ENCODE data around the gene SERPINB2. TPM values are rescaled to one million over a fixed set of nuclear protein-coding genes. Genes with fewer than 3 reads are reported as not detected.

Gene SERPINB2
- total RNA-seq, 2 donors from 2014 or later, result not detected

DNA sequence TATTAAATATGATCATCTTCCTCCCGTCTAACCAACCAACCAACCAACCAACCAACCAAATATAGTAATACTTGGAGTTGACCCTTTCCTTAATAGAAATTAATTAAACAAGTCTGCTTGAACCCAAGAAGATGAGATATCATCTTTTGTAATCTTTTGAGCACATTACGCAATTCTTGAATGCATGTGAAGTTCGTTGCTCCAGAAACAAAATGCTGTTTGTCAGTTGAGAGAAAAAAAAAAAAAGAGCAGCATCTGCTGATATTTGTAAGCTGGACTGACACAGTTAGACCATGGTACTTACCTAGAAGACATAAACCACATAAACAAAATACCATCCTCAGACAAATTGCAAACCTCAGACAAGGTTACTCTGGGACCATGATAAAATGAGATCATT, 9.2 kb upstream of the SERPINB2 start:
- Histone ChIP-seq H3K9me3 (ENCODE audit: control insufficient read depth, low read length) (no peaks in the 10 kb centered on the region), H3K27ac (ENCODE audit: low read depth, low read length) (no peak overlapping the region), H3K4me3 (ENCODE audit: low read length) (no peak overlapping the region), H3K27me3 (ENCODE audit: control insufficient read depth, insufficient read depth, low read length, poor library complexity, severe bottlenecking) (no peaks in the 10 kb centered on the region), H3K36me3 (ENCODE audit: control insufficient read depth, insufficient read depth, low read length) (no peaks in the 10 kb centered on the region), H3K4me1 (ENCODE audit: control insufficient read depth, insufficient read depth, low read length) (no peaks in the 10 kb centered on the region), H3K9ac (ENCODE audit: extremely low read depth, low read length, poor library complexity, severe bottlenecking) (no peak overlapping the region)
- Mint-ChIP-seq H3K36me3 (ENCODE audit: low read depth) (no peaks in the 10 kb centered on the region), H3K4me3 (no peak overlapping the region), H3K27me3 (ENCODE audit: insufficient read depth) (no peaks in the 10 kb centered on the region), H3K4me1 (peaks cover 4% of the 10 kb centered on the region), H3K27ac (no peak overlapping the region), H3K9me3 (no peaks in the 10 kb centered on the region)
- DNase-seq, result no peak
- WGBS, 2 experiments (ENCODE audit: insufficient coverage in 1 of 2, insufficient read length in 1 of 2), result 83 to 88% methylated on average over 2 to 3 of the region's 3 CpGs
- TF ChIP-seq, protein P1, sequence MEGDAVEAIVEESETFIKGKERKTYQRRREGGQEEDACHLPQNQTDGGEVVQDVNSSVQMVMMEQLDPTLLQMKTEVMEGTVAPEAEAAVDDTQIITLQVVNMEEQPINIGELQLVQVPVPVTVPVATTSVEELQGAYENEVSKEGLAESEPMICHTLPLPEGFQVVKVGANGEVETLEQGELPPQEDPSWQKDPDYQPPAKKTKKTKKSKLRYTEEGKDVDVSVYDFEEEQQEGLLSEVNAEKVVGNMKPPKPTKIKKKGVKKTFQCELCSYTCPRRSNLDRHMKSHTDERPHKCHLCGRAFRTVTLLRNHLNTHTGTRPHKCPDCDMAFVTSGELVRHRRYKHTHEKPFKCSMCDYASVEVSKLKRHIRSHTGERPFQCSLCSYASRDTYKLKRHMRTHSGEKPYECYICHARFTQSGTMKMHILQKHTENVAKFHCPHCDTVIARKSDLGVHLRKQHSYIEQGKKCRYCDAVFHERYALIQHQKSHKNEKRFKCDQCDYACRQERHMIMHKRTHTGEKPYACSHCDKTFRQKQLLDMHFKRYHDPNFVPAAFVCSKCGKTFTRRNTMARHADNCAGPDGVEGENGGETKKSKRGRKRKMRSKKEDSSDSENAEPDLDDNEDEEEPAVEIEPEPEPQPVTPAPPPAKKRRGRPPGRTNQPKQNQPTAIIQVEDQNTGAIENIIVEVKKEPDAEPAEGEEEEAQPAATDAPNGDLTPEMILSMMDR (conservative IDR thresholded peaks at IDR 0.05), result no peak

DNA sequence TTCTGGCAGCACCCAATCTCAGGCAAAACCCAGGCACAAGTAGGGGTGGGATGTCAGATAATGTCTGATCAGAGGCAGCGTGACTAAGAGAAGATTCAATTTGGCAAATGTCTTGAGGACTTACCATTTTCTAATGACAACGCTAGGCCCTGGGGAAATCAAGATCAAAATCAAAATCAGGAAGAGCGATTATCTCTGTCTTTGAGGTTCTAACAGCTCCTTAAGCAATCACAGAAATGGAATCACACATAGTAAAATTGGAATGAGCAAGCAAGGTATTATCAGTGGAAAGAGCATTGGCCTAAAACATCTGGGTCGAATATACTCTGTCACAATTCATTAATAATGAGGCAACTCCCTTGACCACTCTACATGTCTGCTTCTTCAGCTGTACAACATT, 8.6 kb upstream of the SERPINB2 start:
- Histone ChIP-seq H3K9me3 (ENCODE audit: control insufficient read depth, low read length) (no peaks in the 10 kb centered on the region), H3K27ac (ENCODE audit: low read depth, low read length) (no peak overlapping the region), H3K36me3 (ENCODE audit: control insufficient read depth, insufficient read depth, low read length) (no peaks in the 10 kb centered on the region), H3K9ac (ENCODE audit: extremely low read depth, low read length, poor library complexity, severe bottlenecking) (no peak overlapping the region), H3K27me3 (ENCODE audit: control insufficient read depth, insufficient read depth, low read length, poor library complexity, severe bottlenecking) (no peaks in the 10 kb centered on the region), H3K4me1 (ENCODE audit: control insufficient read depth, insufficient read depth, low read length) (no peaks in the 10 kb centered on the region), H3K4me3 (ENCODE audit: low read length) (no peak overlapping the region)
- no peak for DNase-seq
- 91 to 96% methylated on average over 3 to 4 of the region's 4 CpGs for WGBS, 2 experiments (ENCODE audit: insufficient coverage in 1 of 2, insufficient read length in 1 of 2)
- H3K27ac Mint-ChIP-seq, result no peak overlapping the region
- no peaks in the 10 kb centered on the region for H3K36me3 Mint-ChIP-seq (ENCODE audit: low read depth)
- H3K9me3 Mint-ChIP-seq, result no peaks in the 10 kb centered on the region
- no peak overlapping the region for H3K4me3 Mint-ChIP-seq
- TF ChIP-seq, protein P1 (conservative IDR thresholded peaks at IDR 0.05), result no peak
- peaks cover 4% of the 10 kb centered on the region for H3K4me1 Mint-ChIP-seq
- no peaks in the 10 kb centered on the region for H3K27me3 Mint-ChIP-seq (ENCODE audit: insufficient read depth)

DNA sequence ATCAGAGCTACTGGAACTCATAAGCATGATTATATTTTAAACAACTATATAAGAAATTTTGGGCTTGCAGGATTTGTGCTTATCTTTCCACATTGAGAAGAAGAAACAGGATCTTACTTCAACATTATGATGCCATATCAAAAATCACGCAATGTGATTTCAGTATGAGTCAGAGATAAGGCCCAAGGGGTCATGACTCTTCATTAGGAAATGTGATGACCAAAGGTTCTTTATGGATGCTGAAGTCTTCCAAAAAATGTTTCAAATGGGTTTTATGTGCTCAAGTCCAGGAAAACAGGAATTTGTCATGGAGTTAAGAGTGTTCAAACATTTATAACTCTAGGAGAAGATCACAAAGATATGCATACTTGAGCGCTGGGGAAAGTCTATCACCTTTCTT, 7.8 kb upstream of the SERPINB2 start:
- DNase-seq, result no peak
- 94 to 96% methylated on average over 2 of the region's 2 CpGs for WGBS, 2 experiments (ENCODE audit: insufficient coverage in 1 of 2, insufficient read length in 1 of 2)
- Histone ChIP-seq H3K36me3 (ENCODE audit: control insufficient read depth, insufficient read depth, low read length) (no peaks in the 10 kb centered on the region), H3K9ac (ENCODE audit: extremely low read depth, low read length, poor library complexity, severe bottlenecking) (no peak overlapping the region), H3K27me3 (ENCODE audit: control insufficient read depth, insufficient read depth, low read length, poor library complexity, severe bottlenecking) (no peaks in the 10 kb centered on the region), H3K27ac (ENCODE audit: low read depth, low read length) (no peak overlapping the region), H3K4me1 (ENCODE audit: control insufficient read depth, insufficient read depth, low read length) (no peaks in the 10 kb centered on the region), H3K9me3 (ENCODE audit: control insufficient read depth, low read length) (no peaks in the 10 kb centered on the region), H3K4me3 (ENCODE audit: low read length) (no peak overlapping the region)
- TF ChIP-seq, protein P1 (conservative IDR thresholded peaks at IDR 0.05), result no peak
- H3K4me3 Mint-ChIP-seq, result no peak overlapping the region
- H3K36me3 Mint-ChIP-seq (ENCODE audit: low read depth), result no peaks in the 10 kb centered on the region
- no peaks in the 10 kb centered on the region for H3K27me3 Mint-ChIP-seq (ENCODE audit: insufficient read depth)
- no peaks in the 10 kb centered on the region for H3K9me3 Mint-ChIP-seq
- no peak overlapping the region for H3K27ac Mint-ChIP-seq
- peaks cover 4% of the 10 kb centered on the region for H3K4me1 Mint-ChIP-seq
